ENCODE results near the gene DHRS7.

- TF ChIP-seq EZH2 (IDR thresholded peaks at IDR 0.05; ENCODE audit: insufficient read depth, poor library complexity, severe bottlenecking) (no peak), EZH2phosphoT487 (IDR thresholded peaks at IDR 0.05; ENCODE audit: insufficient read depth, low read depth) (no peak)
Observed at GRCh38 chr14:60114881-60115280, 50.3 kb downstream of the DHRS7 start.
